OCI-M2 (cell line): ENCODE data around the gene NTM.
"Not testable (repeated sequence)": the region's sequence is repeated elsewhere in the genome, so short reads cannot be mapped to it uniquely, and the experiment has no call there.

Source experiments
- DNase-seq: peaks from one replicate; lab custom pipeline; 2025; ENCODE audit not compliant: unreplicated experiment; lab: John Stamatoyannopoulos, UW

Gene NTM

DNA sequence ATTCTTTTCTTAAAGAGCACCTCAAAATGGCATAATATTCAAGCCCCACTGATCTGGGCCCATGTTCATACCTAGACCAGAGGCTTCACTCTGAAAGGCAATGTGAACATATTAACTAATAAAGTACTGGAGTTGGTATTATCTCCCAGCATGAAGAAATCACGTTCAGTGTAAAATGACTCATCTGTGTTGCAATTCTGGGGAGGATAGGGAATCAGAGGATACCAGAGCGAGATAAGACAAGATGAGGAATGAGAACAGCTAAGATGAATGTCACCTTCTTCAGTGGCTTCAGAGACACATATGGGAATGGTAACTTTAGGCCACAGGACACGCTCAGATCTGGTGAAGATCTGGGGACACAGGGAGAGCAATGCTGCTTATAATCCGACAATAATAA, 121.1 kb downstream of the NTM start:
- no peak for DNase-seq

DNA sequence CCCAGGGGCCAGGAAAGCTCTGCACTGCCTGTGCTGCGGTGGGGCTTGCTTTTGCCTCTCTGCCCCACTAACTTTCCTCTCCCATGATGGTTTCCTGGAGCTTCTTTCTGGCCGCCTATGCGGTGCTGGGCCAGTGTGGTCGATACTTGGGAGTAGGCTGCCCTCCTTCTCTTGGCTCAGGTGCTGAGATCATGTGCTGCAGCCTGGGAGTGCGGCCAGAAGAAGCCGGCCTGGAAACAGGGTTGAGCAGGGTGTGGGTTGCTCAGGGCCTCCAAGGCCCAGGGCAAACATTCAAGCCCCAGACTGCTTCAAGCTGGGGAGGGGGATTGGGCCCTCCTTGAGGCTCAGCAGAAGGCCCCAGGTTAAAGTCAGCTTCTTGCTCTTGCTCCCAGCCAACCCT, 125.0 kb downstream of the NTM start:
- DNase-seq = no peak

DNA sequence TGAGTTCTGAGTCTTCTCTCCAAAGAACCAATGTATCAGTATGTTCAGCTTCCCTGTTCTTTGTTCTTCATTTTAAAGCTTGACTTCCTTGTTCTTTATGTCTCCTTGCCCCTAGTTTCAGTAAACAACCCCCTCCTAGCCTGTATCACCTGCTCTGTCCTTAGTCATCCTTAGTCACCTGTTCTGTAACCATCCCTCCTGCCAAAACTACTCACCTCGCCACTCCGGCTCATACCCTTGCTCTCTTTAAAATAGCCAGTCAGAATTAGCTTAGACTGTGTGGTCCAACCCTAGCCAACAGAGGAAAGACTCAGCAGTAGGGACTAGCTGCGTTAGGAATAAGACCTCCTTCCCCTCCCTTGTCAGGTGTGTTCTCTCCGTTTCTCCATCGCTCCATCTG, 127.3 kb downstream of the NTM start:
- DNase-seq = not testable (repeated sequence)

DNA sequence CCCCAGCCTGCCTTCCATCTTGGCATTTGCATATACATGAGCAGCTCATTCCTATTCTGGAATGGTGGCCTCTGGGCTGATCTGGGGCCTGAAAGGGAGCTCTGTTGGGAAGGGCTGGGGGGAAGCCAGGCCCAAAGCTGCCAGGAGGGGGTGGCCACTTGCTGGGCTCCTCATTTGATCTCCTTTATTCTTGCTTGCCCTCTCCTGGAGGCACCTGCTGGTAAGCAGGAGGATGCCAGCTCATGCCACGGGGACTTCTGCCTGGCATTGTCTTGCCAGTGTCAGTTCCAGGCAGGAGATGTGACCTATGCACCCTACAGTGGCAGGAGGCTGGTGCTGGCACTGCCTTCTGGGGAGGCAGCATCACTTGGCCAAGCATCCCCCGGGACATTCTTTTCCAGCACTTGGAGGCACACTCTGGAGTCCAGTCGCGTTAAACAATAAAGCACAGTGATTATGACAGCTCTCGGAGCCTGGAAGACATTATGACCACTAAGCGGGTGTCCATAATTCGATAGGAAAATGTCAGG, 128.3 kb downstream of the NTM start:
- no peak for DNase-seq

DNA sequence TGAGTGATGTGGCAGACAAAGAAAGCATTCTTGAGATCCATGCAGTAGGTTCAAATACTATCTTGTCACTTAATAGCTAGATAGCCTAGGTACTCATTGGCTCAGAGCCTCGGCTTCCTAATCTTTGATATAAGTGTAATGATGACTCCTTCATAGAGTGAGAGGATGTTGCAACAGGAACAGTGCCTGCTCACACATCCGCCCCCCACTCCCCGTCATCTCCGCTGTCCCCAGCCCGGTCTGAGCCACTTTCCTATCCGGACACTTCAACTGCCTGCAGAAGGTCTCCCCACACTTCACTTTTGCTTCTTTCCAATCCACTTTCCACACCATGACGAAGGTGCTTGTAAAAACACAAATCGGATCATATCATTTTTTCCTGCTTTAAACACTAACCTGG, 128.8 kb downstream of the NTM start:
- DNase-seq = no peak

DNA sequence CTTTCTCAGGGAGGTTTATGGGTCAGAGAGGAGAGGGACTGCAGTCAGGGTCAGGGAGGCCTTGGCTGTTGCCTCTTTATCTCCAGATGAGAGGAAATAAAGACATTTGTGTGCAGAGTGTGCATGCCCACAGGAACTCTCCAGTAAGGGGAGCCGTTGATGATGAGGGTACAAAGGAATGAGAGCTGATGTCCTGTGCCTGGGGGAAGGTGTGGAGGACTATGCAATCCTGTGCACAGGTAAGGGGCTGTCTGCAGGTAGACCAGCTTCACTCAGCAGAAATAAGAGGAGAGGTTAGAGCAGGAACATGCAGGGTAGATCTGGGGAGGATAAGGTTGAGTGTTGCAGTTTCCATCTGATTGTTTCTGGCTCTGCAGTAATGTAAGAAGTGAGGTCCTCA, 132.6 kb downstream of the NTM start:
- DNase-seq = no peak

DNA sequence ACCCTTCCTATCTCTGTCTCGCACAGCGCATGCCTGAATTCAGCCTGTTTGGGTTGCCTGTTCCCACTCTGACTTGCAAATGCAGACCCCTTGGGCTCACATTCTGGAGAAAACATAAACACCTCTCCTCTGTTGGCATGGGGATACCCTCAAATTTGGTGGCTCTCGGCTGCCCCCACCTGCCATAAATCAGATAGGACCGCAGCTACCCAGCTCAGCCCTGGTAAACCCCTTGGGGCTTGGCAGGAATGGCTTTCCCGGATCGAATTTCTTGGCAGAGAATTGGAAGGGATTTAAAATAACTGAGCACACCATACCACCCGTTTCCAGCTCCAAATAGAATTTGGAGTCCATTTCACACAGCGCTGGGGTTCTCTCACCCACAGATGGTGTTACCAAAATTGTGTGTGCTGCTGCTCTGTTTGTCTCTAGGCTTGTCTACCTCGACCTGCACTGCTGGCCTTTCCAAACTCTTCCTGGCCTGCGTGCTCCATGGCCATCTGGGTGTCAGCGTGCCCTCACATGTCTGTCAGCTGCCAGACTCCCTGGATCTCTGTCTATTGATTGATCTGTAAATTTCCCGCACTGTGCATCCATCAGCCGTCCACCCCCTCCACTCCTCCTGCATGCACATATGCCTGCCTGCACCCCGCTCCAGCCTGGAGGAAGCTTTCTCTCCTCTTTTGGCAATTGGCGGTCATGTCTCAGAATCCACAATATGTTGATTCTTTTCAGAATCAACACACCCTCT, 134.0 kb downstream of the NTM start:
- DNase-seq = no peak

DNA sequence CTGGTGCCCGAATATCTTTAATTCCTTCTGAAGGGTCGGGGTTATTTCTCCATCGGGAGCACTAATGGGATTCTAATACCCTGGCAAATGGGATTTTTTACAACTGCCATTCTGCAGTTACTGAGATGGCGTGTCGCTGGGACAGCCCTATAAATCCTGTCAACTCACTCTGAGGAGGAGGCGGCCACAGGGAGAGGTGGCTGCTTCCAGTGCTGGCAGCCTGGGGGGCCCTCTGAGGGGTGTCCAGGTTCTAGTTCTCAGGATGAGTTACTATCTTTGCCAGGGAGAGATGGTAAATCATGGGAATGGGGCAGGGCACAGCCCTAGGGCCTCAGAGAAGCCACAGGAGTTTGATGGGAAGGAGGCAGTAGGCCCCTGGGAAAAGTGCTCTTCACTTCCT, 135.9 kb downstream of the NTM start:
- no peak for DNase-seq

DNA sequence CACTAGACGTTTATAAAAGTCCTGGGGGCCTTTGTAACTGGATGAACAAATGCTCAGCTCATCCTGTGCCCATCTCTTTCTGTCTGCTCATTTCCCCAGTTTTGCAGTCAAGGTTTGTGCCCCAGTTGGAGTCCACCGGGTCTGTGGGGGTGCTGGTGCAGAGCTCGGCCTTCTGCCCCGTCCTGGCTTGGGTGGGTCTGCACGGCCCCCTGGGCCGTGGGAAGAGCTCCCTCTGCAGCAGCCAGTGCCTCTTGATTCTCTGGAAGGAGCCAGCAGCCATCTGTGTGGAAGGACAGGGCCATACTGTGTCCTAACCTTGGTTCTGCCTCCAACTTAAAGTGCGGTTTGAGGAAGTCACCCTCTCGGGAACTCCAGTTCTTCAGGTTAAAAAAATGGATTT, 140.2 kb downstream of the NTM start:
- DNase-seq = no peak

DNA sequence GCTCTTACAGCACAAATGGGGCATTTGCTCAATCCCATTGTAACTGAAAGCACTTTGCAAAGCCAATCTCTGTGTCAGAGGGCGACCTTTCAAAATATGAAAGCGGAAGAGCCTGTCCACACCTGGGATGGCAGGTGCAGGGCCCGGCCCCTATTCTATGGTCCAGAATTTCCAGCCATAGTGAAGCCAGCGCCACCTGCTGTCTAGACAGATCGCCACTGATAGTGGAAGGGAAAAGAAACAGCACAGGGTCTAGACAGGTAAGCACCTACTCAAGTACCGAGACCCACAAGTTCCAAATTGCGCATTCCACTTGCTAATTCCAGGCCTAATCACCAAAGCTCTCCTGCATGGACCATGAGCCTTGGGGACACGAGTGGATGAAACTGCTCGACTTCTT, 141.4 kb downstream of the NTM start:
- DNase-seq = no peak

DNA sequence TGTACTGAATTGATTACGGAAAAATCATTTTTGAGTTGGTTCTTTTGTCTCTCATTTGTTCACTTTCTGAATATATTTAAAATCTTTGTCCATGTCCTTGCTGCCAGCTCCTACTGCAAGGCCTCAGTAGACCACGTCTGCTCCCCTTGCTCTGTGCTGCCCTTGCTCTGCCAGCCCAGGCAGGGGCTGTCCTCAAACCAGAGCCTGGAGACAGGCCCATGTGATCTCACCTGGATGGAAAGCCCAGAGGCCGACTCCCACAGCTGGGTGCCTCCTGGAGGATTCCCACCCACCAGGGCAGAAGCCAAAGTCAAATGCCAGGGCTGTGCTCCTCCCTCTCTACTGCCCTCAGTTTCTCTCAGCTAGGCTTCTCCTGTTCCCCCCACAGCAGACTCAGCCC, 141.8 kb downstream of the NTM start:
- no peak for DNase-seq

DNA sequence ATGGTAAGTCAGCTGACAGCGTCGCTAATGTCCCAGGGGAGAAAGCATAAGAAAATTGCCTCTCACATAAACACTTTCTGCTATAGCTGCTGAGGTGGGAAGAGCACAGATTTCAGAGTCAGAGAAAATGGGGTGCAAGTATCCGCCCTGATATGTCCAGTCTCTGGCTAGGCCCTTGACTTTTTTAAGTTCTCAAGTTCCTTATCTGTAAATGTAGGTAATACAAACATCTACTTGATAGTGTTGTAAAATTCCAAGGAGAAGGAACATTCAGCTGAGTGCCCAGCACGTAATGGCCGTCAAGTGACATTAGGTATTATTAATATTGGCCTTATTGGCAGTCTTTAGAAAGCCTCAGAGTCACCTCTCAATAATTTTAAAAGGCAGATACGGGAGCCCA, 143.6 kb downstream of the NTM start:
- no peak for DNase-seq

DNA sequence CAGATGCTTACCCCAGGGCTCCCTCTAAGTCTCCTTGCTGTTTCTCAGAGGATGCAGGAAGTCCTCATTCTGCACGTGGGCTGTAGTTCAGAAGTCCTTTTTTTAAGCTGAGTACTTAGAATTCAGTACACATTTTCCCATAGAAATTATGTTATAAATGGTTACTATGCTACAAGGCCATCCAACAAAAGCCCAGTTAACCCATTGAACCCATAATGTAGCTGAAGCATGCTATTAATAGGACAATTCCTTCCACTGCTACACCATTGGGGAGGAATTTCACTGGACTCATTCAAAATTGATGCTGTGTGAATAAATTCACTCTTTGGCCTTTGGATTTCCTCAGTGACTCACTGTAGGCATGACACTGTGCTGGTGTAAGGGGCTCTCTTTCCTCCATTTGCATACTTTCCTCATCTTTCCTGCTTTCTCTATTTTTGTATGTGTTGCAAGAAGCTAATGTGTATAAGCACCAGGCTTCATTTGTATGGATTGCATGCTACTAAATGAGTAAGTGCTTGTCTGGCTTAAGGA, 148.0 kb downstream of the NTM start:
- no peak for DNase-seq

DNA sequence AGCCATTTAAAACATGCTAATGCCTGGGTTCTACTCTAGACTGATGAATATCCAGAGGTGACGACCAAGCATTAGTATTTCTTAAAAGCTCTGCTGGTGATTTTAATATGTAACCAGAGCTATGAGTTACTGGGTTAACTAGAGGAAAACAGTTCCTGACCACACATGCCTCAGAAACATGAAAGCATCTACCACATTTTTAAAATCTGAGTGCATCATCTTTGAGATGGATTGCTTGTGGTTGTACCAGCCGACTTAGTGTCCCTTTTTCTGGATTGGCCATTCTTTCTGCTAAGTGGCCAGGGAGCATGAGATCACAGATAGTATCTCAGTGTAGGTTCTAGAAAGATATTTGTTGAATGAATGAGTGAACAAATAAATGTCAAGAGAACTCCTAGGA, 152.4 kb downstream of the NTM start:
- DNase-seq = no peak

DNA sequence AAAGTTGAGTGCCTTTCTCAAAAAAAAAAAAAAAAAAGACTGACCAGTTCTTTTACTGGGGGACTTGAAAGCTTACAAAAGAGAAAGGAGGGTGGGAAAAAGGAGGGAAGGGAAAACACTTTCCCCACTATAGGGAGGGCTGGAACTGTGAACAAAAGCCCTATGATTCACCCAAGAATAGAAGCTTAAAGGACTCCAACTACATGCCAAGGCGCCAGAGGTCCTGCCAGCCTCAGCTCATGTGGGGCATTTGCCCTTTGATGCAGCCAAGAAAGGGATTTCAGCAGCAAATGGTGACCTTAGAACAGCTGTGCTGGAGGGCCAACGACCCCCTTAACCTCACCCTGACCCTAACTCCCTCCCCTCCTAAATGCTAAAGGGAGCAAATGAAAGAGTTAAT, 160.0 kb downstream of the NTM start:
- DNase-seq = no peak

DNA sequence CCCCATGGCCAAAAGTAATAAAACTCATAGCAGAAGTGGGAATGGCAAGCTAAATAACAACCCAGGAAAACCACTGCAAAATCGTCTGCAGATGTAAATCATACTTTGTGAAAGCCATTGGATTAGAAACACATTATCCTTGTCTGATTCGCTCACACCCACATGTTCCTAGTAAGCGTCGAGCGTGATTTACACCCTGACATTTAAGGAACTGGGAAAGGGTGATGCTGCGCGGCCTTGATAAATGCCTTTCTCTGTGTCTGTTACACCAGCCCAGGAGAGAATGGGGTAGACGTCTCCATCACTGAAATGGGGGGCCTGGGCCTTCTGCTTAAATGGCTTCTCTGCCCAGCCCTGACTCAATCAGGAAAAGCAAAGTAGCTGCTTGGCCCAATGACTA, 162.7 kb downstream of the NTM start:
- no peak for DNase-seq

DNA sequence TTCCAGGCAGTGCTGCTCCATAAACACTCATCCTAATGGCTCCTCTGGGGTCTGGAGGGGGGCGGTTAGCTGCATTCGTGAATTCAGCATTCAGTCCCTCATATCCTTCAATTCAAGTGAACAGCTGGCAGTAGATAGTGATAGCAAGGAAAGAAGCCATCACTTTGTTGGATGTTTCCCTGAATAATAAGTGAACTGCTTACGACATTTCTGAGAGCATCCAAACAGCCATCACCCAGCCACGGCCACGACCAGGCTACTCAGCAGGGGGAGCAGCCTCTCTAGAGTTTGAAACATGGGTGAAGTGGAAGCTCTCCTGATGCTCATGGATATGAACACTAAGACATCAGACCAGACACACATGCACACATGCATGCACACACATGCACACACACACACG, 163.6 kb downstream of the NTM start:
- no peak for DNase-seq

DNA sequence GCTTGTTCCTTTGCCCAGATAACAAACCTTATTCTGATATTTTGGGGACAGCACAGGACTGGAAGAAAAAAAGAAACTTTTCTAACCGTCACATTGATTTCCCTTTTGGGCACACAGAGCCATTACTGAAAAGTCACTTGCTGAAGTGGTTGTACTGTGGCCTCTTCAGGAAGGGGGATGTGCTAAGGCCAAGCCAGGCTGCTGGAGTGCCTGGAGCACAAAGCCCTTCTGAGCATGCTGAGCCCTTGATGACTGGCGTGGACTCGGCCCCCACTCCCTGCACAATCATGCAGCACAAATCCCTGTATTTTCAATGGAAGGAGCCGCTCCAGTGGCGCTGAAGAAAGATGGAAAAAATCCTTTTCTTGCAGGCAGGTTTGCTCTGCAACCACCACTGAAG, 164.2 kb downstream of the NTM start:
- DNase-seq = no peak

DNA sequence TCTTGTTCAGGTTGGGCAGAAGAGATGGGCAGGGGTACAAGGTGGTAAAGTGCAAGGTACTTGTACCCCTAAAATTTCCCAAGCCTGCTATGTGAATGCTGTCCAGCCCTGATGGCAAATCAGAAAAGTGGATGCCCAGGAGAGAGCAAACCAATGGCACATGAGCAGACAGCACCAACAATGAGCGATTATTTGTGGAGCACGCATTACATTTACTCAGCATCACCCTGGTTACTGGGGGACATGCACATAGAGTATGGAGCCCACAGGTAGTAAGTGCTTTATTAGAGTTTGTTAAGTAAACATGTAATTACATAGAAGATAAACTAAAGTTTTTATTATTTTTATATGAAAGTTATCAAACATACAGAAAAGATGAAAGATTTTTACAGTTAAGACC, 165.7 kb downstream of the NTM start:
- no peak for DNase-seq

DNA sequence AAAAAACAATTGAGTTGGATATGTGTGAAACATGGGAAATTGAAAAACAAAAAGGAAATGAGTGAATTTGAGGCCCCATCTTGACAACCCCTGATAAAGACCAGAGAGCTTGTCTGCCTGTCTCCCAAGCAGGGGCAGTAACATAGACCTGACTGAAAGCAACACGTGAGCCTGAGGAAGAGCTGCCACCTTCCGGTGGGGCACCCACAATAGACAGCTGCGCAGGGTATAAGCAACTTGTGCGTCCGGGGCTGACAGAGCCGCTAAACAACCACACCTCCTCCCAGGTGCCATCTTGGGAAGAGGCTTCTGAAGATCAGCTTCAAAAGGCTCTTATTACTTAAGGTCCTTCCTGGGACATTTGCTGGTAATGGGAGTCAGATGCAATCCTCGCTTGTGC, 166.8 kb downstream of the NTM start:
- no peak for DNase-seq

DNA sequence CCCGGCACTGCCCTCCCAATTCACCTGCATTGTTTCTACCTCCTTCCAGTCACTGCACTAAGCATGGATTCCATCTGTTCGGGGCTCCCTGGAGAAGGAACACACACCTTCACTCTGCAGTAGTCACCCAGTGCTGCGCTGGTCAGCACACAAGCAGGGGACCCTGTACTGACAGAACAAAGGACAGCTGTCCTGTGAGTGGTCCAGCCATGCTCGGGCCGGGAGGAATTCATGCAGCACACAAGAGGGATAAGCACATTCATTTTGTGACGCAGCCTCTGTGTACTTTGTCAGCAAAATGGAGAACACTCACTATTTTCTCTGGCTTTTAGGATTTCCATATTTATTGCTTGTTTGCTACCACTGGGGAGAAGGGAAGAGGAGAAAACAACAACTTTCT, 167.3 kb downstream of the NTM start:
- no peak for DNase-seq

DNA sequence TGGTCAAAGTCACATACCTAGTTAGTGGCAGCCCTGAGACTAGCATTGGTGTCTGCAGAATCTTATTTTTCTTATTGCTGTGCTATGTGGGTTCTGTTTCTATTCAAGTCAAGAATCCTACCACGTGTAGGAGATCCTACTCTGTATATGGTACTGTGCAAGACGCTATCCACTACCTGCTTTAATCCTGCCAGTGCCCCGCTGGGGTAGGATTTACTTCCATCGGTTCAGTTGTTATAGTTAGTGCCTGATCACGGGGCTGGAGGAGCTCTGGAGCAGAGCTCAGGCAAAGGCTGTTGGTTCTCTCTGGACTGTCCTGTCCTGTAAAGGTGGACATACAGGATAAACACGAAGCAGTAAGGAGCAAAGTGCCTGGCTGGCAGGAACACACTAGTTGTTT, 167.9 kb downstream of the NTM start:
- DNase-seq = no peak

DNA sequence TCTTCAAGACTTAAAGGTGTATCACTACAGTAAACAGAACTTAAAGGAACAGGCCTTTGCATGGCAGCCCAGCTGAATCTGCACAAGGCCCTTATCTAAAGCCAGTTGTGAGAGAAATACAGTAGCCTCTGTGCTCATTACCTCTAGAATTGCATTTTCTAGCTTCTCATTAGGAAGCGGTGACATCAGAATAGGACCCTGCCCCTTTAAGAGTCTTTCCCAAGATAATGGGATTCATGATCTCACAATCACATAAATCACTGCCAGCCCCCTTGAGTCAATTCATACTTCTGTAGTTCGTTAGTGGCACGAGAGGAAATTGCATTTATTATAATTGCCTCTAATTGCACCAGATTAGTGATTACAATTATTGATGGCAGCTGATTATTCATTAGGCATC, 170.3 kb downstream of the NTM start:
- no peak for DNase-seq
